Heart right ventricle (tissue), 16 donors: ENCODE data around the gene DALRD3. TPM values are rescaled to one million over a fixed set of nuclear protein-coding genes. Genes with fewer than 3 reads are reported as not detected.
A peak's percentile ranks its signal among the peaks of the same experiment; 100 is the strongest.

Experiments used
- ATAC-seq, 8 donors: fragments of 200-7000 bp; cut with Tn5 transposase; one replicate each; pipeline ENCODE4 v1.9.1; 2020; ENCODE audit warnings: mild to moderate bottlenecking in 8 of 8, moderate library complexity in 8 of 8, moderate number of reproducible peaks in 1 of 8
- DNase-seq, 2 donors: peaks; one replicate each; pipeline ENCODE4 v3.0.0-alpha.2; 2020
- H3K27ac ChIP-seq, 10 donors: fragments of 200-600 bp; sonication (generic) in 2 of 10; one replicate each; pipeline versions ENCODE4 v1.5.0 to v1.8.0; 2020 to 2022; ENCODE audit warnings: mild to moderate bottlenecking in 3 of 10
- H3K27me3 ChIP-seq, 7 donors: fragments of 200-600 bp; one replicate each; pipeline ENCODE4 v1.8.0; 2021 to 2022; ENCODE audit warnings: mild to moderate bottlenecking in 2 of 7
- H3K36me3 ChIP-seq, 9 donors: fragments of 200-600 bp; sonication (generic) in 1 of 9; one replicate each; pipeline versions ENCODE4 v1.5.0 to v1.8.0; 2020 to 2022; ENCODE audit warnings: mild to moderate bottlenecking in 2 of 9
- H3K4me1 ChIP-seq, 9 donors: fragments of 200-600 bp; sonication (generic) in 1 of 9; one replicate each; pipeline versions ENCODE4 v1.5.0 to v1.8.0; 2020 to 2022; ENCODE audit warnings: mild to moderate bottlenecking in 4 of 9
- H3K4me3 ChIP-seq, 10 donors: fragments of 200-600 bp; sonication (generic) in 2 of 10; one replicate each; pipeline versions ENCODE4 v1.5.0 to v1.8.0; 2020 to 2022; ENCODE audit warnings: mild to moderate bottlenecking in 7 of 10, moderate library complexity in 2 of 10
- H3K9me3 ChIP-seq, 11 donors: fragments of 200-600 bp in 10 of 11; sonication (generic) in 2 of 11; one replicate each; pipeline versions ENCODE4 v1.5.0 to v1.8.0; 2013 to 2022; ENCODE audit warnings: mild to moderate bottlenecking in 2 of 11, control low read depth in 1 of 11, moderate library complexity in 1 of 11
- CTCF ChIP-seq, 9 donors: fragments of 200-600 bp; sonication (generic) in 2 of 9; IDR thresholded peaks; one replicate each; pipeline versions ENCODE4 v1.5.0 to v1.8.0; 2021 to 2022; ENCODE audit warnings: antibody characterized with exemption in 9 of 9, mild to moderate bottlenecking in 5 of 9, moderate library complexity in 1 of 9
- WGBS, 2 donors: extraction: QIAGEN DNeasy Blood & Tissue Kit; methylation state at CpG; one replicate each; pipeline ENCODE4 v1.1.7; 2013; ENCODE audit warnings: inconsistent platforms in 1 of 2; 5-methylcytosine and 5-hydroxymethylcytosine counted together
- intact Hi-C, 10 donors: fragments of 100-400 bp; cut with DNase I; formaldehyde crosslinking; loops; one replicate each; pipeline versions ENCODE4 v1.11.1 to v1.14.2; 2022
- polyA plus RNA-seq, 2 donors: library from polyadenylated mRNA; stranded (reverse); fragments of 200-250 nt; gene quantifications; one replicate each; pipeline ENCODE4 v1.2.3, GENCODE V29; 2013
- total RNA-seq, 10 donors: library from RNA; stranded (reverse); fragmentation: NEBNext Ultra II Directional in 3 of 10; extraction: Animal tissue kit (Norgen Biotek cat#: 25700) in 3 of 10; gene quantifications; one replicate each; pipeline versions ENCODE4 v1.2.1 to v1.2.4, GENCODE V29; 2021 to 2023
- donor health status: Arrhythmogenic right ventricular cardiomyopathy.
- donor health status: ischemic (EF 13 %, LVEDD 7.1; RV severe dilation, severe dysfunction).
- donor health status: healthy with polysubstance abuse.
- donor health status: DM: no; HTN: yes; CAD: no.
- donor health status: DM: no; HTN: no; CAD: no.
- donor health status: ischemic (EF 25% LVEDD 6.9; RV normal size, moderate dysfunction).
- donor health status: ischemic (EF 25% LVEDD 5.7; RV mildly dilated, moderate dysfunction).
- donor health status: healthy.
- donor health status: DM: yes; HTN: yes; CAD: no.
- donor health status: Ischemic cardiomyopathy.
- donor health status: ischemic (EF 35%, LVEDD 5.7; RV mildly dilated, moderate dysfunction).
- donor health status: nonischemic (EF 11% LVEDD 7.7; RV severe dilation, severe dysfunction).
- donor health status: DM: yes; HTN: yes; CAD: no.
- donor health status: PGD.
- donor health status: ischemic (EF 29% LVEDD 5.4; RV normal size, mild dysfunction).
- donor health status: nonischemic (EF 23%, LVEDD 6.1; RV moderate dilation, normal function).

DALRD3 gene
- total and polyA plus RNA-seq, 12 donors: 7.6 to 17.8 (median 14.8) TPM

- peak overlapping the region in 9 of 10 donors; percentile 73 to 100 (median 78) for H3K27ac ChIP-seq
- H3K4me1 ChIP-seq: peaks cover 8 to 53% (median 40%) of the 10 kb centered on the region in 9 donors
- TF ChIP-seq CTCF (IDR thresholded peaks at IDR 0.05): no peak
Observed at GRCh38 chr3:49017229-49017970, 980 bp downstream of the DALRD3 start.

GRCh38 chr3:49016414-49017228 is 1.8 kb downstream of the DALRD3 start:
- Histone ChIP-seq H3K27me3 (no peaks in the 10 kb centered on the region), H3K36me3 (peaks cover 0 to 53% (median 20%) of the 10 kb centered on the region in 9 donors), H3K4me1 (peaks cover 8 to 61% (median 42%) of the 10 kb centered on the region in 9 donors), H3K27ac (peak overlapping the region in 1 of 10 donors; percentile 83), H3K9me3 (no peaks in the 10 kb centered on the region), H3K4me3 (no peak overlapping the region)
- WGBS, 2 donors: 87 to 90% methylated on average over 6 of the region's 6 CpGs
- no peak for TF ChIP-seq CTCF (IDR thresholded peaks at IDR 0.05)
- DNase-seq (no peak), ATAC-seq (no peak)
- intact Hi-C loops: no loop called here

More at GRCh38 chr3:49017229-49017970, 980 bp downstream of the DALRD3 start:
- H3K36me3 ChIP-seq: peaks cover 0 to 45% (median 20%) of the 10 kb centered on the region in 9 donors
- 10 to 12% methylated on average over 23 of the region's 23 CpGs for WGBS, 2 donors
- H3K4me3 ChIP-seq: peak overlapping the region; percentile 64 to 99 (median 92)
- intact Hi-C loops: no loop called here
- no peak for DNase-seq
- ATAC-seq: no peak
- H3K9me3 ChIP-seq: no peaks in the 10 kb centered on the region
- no peaks in the 10 kb centered on the region for H3K27me3 ChIP-seq

GRCh38 chr3:49015765-49016164 is 2.6 kb downstream of the DALRD3 start:
- no peaks in the 10 kb centered on the region for H3K9me3 ChIP-seq
- no peak overlapping the region for H3K4me3 ChIP-seq
- no peak overlapping the region for H3K27ac ChIP-seq
- WGBS, 2 donors: 79% methylated on average over 6 of the region's 6 CpGs
- ATAC-seq (no peak), DNase-seq (no peak)
- TF ChIP-seq CTCF (IDR thresholded peaks at IDR 0.05): no peak
- intact Hi-C loops: no loop called here
- peaks cover 8 to 61% (median 39%) of the 10 kb centered on the region in 9 donors for H3K4me1 ChIP-seq
- H3K27me3 ChIP-seq: no peaks in the 10 kb centered on the region
- H3K36me3 ChIP-seq: peaks cover 0 to 62% (median 20%) of the 10 kb centered on the region in 9 donors

GRCh38 chr3:49015072-49015471 is 3.3 kb downstream of the DALRD3 start:
- no peaks in the 10 kb centered on the region for H3K9me3 ChIP-seq
- ATAC-seq (no peak), DNase-seq (no peak)
- H3K27me3 ChIP-seq: no peaks in the 10 kb centered on the region
- WGBS, 2 donors: 86 to 88% methylated on average over 8 of the region's 8 CpGs
- H3K4me3 ChIP-seq: no peak overlapping the region
- H3K4me1 ChIP-seq: peaks cover 8 to 54% (median 32%) of the 10 kb centered on the region in 9 donors
- no peak for TF ChIP-seq CTCF (IDR thresholded peaks at IDR 0.05)
- H3K36me3 ChIP-seq: peaks cover 0 to 63% (median 20%) of the 10 kb centered on the region in 9 donors
- H3K27ac ChIP-seq: no peak overlapping the region
- intact Hi-C loops: no loop called here
